ENCODE measurements around the gene RALY. TPM values are rescaled to one million over a fixed set of nuclear protein-coding genes. Genes with fewer than 3 reads are reported as not detected.

Gene RALY
- total RNA-seq, 1 experiment from 2014 or later: 119 TPM

DNA sequence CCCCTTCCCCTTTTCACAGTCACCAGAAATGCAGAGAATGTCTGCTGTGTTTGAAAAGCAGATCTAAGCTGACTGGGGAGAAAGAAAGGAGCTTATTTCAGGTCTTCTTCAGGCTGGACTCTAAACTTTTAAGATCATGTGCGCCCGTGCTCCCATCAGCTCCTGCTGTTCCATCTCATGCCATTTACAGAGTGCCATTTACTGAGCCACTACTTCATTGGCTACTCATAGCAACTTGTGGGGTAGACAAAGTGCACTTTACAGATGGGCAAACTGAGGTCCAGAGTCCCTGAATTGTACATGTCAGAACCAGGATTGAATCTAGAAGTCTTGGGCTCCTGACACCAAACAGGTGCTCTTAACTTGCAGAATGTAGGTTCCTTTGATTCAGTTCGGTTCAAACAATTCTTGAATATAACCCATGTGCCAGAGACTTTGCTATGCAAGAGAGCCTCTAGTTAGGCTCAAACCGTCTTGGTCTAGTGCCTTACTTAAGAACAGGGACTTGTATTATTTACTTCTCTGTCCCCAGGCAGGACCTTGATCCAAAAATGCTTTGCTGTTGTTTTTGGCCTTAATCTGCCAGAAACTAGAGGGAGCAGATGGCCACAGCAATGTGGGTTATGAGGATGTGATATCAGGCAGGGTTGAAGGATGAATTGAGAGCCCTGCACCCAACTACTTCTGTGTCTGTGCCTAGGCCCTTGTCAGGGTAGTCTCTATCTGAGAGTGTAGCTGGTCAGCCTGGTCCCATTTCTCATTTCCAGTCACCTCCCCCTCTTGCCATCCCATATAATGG lies 56.4 kb downstream of the RALY start:
- TF ChIP-seq EZH2phosphoT487 (IDR thresholded peaks at IDR 0.05; ENCODE audit: borderline replicate concordance): no peak
- TF ChIP-seq POLR2AphosphoS5 (IDR thresholded peaks at IDR 0.05; ENCODE audit: low read depth, low read length): no peak
- TF ChIP-seq, protein P1, sequence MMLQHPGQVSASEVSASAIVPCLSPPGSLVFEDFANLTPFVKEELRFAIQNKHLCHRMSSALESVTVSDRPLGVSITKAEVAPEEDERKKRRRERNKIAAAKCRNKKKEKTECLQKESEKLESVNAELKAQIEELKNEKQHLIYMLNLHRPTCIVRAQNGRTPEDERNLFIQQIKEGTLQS (IDR thresholded peaks at IDR 0.05): no peak
- no peak for TF ChIP-seq FOSL1 (IDR thresholded peaks at IDR 0.05; ENCODE audit: low read depth)
- no peak for TF ChIP-seq ZNF274 (IDR thresholded peaks at IDR 0.05; ENCODE audit: low read depth, low read length)
- no peak for TF ChIP-seq CEBPB (IDR thresholded peaks at IDR 0.05; ENCODE audit: low read depth)
- no peak for TF ChIP-seq ZFX (IDR thresholded peaks at IDR 0.05)
- TF ChIP-seq CBX3 (IDR thresholded peaks at IDR 0.05; ENCODE audit: low read depth): no peak
- TF ChIP-seq SRF (IDR thresholded peaks at IDR 0.05; ENCODE audit: low read depth): no peak
- TF ChIP-seq, protein P2, sequence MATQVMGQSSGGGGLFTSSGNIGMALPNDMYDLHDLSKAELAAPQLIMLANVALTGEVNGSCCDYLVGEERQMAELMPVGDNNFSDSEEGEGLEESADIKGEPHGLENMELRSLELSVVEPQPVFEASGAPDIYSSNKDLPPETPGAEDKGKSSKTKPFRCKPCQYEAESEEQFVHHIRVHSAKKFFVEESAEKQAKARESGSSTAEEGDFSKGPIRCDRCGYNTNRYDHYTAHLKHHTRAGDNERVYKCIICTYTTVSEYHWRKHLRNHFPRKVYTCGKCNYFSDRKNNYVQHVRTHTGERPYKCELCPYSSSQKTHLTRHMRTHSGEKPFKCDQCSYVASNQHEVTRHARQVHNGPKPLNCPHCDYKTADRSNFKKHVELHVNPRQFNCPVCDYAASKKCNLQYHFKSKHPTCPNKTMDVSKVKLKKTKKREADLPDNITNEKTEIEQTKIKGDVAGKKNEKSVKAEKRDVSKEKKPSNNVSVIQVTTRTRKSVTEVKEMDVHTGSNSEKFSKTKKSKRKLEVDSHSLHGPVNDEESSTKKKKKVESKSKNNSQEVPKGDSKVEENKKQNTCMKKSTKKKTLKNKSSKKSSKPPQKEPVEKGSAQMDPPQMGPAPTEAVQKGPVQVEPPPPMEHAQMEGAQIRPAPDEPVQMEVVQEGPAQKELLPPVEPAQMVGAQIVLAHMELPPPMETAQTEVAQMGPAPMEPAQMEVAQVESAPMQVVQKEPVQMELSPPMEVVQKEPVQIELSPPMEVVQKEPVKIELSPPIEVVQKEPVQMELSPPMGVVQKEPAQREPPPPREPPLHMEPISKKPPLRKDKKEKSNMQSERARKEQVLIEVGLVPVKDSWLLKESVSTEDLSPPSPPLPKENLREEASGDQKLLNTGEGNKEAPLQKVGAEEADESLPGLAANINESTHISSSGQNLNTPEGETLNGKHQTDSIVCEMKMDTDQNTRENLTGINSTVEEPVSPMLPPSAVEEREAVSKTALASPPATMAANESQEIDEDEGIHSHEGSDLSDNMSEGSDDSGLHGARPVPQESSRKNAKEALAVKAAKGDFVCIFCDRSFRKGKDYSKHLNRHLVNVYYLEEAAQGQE (IDR thresholded peaks at IDR 0.05; ENCODE audit: low read depth): no peak
- TF ChIP-seq, protein P3, sequence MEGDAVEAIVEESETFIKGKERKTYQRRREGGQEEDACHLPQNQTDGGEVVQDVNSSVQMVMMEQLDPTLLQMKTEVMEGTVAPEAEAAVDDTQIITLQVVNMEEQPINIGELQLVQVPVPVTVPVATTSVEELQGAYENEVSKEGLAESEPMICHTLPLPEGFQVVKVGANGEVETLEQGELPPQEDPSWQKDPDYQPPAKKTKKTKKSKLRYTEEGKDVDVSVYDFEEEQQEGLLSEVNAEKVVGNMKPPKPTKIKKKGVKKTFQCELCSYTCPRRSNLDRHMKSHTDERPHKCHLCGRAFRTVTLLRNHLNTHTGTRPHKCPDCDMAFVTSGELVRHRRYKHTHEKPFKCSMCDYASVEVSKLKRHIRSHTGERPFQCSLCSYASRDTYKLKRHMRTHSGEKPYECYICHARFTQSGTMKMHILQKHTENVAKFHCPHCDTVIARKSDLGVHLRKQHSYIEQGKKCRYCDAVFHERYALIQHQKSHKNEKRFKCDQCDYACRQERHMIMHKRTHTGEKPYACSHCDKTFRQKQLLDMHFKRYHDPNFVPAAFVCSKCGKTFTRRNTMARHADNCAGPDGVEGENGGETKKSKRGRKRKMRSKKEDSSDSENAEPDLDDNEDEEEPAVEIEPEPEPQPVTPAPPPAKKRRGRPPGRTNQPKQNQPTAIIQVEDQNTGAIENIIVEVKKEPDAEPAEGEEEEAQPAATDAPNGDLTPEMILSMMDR (IDR thresholded peaks at IDR 0.05 in 2 of 3, conservative IDR thresholded peaks at IDR 0.05 in 1 of 3; ENCODE audit: borderline replicate concordance in 1 of 3, insufficient read depth in 1 of 3, low read depth in 2 of 3, low read length in 2 of 3): no peak
- TF ChIP-seq RAD21 (IDR thresholded peaks at IDR 0.05; ENCODE audit: low read depth): no peak
- TF ChIP-seq EGR1 (IDR thresholded peaks at IDR 0.05; ENCODE audit: low read depth): no peak
- TF ChIP-seq JUND (IDR thresholded peaks at IDR 0.05): no peak
- TF ChIP-seq SIN3A (IDR thresholded peaks at IDR 0.05; ENCODE audit: low read depth): no peak
- TF ChIP-seq YY1 (IDR thresholded peaks at IDR 0.05; ENCODE audit: extremely low read depth, insufficient replicate concordance, low read depth, low read length): no peak
- Histone ChIP-seq H3K4me2 (ENCODE audit: low read length) (no peak overlapping the region), H3K27ac (ENCODE audit: low read depth, low read length) (no peak overlapping the region), H3K9ac (ENCODE audit: low read length) (no peak overlapping the region), H3K36me3 (ENCODE audit: control insufficient read depth in 1 of 2, insufficient read depth in 2 of 2, low read length in 2 of 2) (no peaks in the 10 kb centered on the region), H2AFZ (ENCODE audit: low read depth, low read length, poor library complexity, severe bottlenecking) (no peak overlapping the region), H3K4me3 (replicated peaks in 1 of 2; ENCODE audit: low read depth in 1 of 2, low read length in 2 of 2) (no peak overlapping the region), H3K4me1 (ENCODE audit: control insufficient read depth in 1 of 2, insufficient read depth in 2 of 2, low read length in 2 of 2) (no peaks in the 10 kb centered on the region), H4K20me1 (ENCODE audit: insufficient read depth) (0 out of 2 replicates have a peak, but pooled peaks cover 3% of the 10 kb centered on the region), H3K9me2 (ENCODE audit: insufficient read depth) (no peaks in the 10 kb centered on the region), H3K79me2 (ENCODE audit: insufficient read depth, low read length) (peaks cover 90% of the 10 kb centered on the region), H3K27me3 (ENCODE audit: insufficient read depth, low read length) (no peaks in the 10 kb centered on the region), H3K9me3 (ENCODE audit: control insufficient read depth in 1 of 2, insufficient read depth in 1 of 2, low read depth in 1 of 2, low read length in 2 of 2) (no peaks in the 10 kb centered on the region)
- no TSS peak for BruUV-seq (replicated peaks)
- intact Hi-C loops (cut with micrococcal nuclease): no loop called here
- POLR2A ChIA-PET: no interaction called here
- CTCF ChIA-PET: no interaction called here
- no peak for ATAC-seq
- RAD21 ChIA-PET (ENCODE audit: low non-redundant PET in 1 of 2, low total read pairs in 2 of 2, uncharacterized antibody in 2 of 2, unreplicated experiment in 2 of 2): no interaction called here
- no peak for DNase-seq (ENCODE audit: low read depth, low spot score)

Data from HCT116 (cell line).